Naive B cell (primary cell): ENCODE measurements around the gene SH3PXD2A. TPM values are rescaled to one million over a fixed set of nuclear protein-coding genes. Genes with fewer than 3 reads are reported as not detected.

Experiments
- ATAC-seq, 2 donors: fragments of 150-1000 bp; cut with Tn5 transposase; 2 replicates each; pipeline ENCODE4 v1.10.0; 2021; ENCODE audit warnings: low read depth in 2 of 2, mild to moderate bottlenecking in 2 of 2, moderate library complexity in 2 of 2
- DNase-seq: peaks from one replicate; pipeline ENCODE4 v3.0.0; 2022
- H3K27ac Mint-ChIP-seq, 6 donors: one replicate each; pipeline ENCODE4 v1.8.0; 2020 to 2022; ENCODE audit warnings: mild to moderate bottlenecking in 6 of 6, mixed read lengths in 6 of 6, moderate library complexity in 5 of 6, inconsistent platforms in 2 of 6
- H3K27me3 Mint-ChIP-seq, 3 donors: one replicate each; pipeline ENCODE4 v1.8.0; 2021 to 2022; ENCODE audit warnings: mixed read lengths in 3 of 3, mild to moderate bottlenecking in 1 of 3
- H3K36me3 Mint-ChIP-seq, 2 donors: one replicate each; pipeline ENCODE4 v1.8.0; 2020 to 2022; ENCODE audit warnings: mixed read lengths in 2 of 2, inconsistent platforms in 1 of 2, mild to moderate bottlenecking in 1 of 2
- H3K4me1 Mint-ChIP-seq, 3 donors: one replicate each; pipeline ENCODE4 v1.8.0; 2020 to 2022; ENCODE audit warnings: mixed read lengths in 3 of 3, inconsistent platforms in 1 of 3, mild to moderate bottlenecking in 1 of 3, moderate library complexity in 1 of 3
- H3K4me3 Mint-ChIP-seq, 8 donors: one replicate each; pipeline ENCODE4 v1.8.0; 2020 to 2022; ENCODE audit warnings: mild to moderate bottlenecking in 8 of 8, mixed read lengths in 8 of 8, moderate library complexity in 8 of 8, inconsistent platforms in 2 of 8
- H3K9me3 Mint-ChIP-seq, 7 donors: one replicate each; pipeline ENCODE4 v1.8.0; 2020 to 2022; ENCODE audit warnings: mixed read lengths in 7 of 7, mild to moderate bottlenecking in 5 of 7, inconsistent platforms in 2 of 7, moderate library complexity in 1 of 7
- polyA plus RNA-seq, 6 donors: library from polyadenylated mRNA; unstranded; fragments of 300-500 nt; fragmentation: Illumina TruSeq; gene quantifications; one replicate each; pipeline ENCODE4 v1.2.3, GENCODE V29; 2021; ENCODE audit warnings: low read depth in 6 of 6

SH3PXD2A gene
- polyA plus RNA-seq, 6 donors from 2014 or later: 0.47 to 1.4 (median 0.72) TPM; not detected in 1

DNA sequence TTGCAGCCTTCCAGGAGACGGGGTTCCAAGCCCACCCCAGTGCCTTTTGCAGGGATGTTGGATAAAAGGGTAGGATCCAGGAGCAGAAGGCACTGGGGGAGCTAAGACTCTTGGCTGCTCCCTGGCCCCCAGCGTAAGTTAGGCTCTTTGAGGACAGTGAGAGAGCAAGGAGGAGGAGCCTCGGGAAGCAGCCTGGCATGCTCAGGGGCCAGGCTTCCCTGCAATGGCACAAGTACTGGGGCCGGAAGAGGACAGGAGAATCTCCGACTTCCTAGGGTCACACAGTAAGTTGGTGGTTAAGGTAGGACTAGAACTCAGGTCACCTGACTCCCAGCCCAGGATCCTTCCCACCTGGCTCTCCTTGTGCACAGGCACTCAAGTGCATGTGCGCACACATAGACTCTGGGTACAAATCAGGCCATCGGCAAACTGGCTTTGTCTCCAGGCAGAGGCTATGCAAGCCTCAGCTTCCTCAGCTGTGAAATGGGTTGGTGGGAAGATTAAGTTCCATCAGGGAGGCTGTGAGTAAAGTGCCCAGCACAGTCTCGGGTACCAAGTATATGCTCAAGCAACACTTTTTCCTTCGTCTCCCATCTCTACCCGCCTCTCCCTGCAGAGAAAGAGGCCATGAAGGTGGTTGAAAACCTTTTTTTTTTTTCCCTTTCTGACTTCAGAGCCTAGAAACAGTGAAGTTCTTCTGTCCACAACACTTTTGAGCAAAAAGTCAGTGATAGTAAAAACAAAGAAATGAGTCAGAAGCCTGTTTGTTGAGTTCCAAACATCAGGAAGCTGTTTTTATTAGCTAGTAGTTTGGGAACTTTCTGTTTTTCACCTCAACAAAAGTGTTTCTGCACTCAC lies 282.8 kb downstream of the SH3PXD2A start:
- no peak overlapping the region for H3K27ac Mint-ChIP-seq
- peaks cover 0 to 17% (median 9%) of the 10 kb centered on the region in 3 donors for H3K27me3 Mint-ChIP-seq
- no peaks in the 10 kb centered on the region for H3K9me3 Mint-ChIP-seq
- no peak overlapping the region for H3K4me3 Mint-ChIP-seq
- no peak for DNase-seq
- no peaks in the 10 kb centered on the region for H3K36me3 Mint-ChIP-seq
- no peak for ATAC-seq
- H3K4me1 Mint-ChIP-seq: no peaks in the 10 kb centered on the region

DNA sequence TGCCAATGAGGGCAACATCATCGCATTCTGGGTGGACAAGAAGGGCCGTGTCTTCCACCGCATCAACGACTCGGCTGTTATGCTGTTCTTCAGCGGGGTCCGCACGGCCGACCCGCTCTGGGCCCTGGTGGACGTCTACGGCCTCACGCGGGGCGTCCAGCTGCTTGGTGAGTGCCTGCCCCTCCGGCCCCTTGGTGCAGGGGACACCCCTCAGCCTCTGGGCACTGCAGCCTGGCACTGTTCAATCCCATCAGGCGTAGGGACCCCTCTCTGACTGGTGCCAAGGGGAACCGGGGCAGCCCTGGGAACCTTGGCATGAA lies 283.8 kb downstream of the SH3PXD2A start:
- no peak for DNase-seq
- no peak for ATAC-seq
- Mint-ChIP-seq H3K4me3 (no peak overlapping the region), H3K9me3 (no peaks in the 10 kb centered on the region), H3K27ac (no peak overlapping the region), H3K27me3 (peaks cover 0 to 17% (median 9%) of the 10 kb centered on the region in 3 donors), H3K36me3 (no peaks in the 10 kb centered on the region), H3K4me1 (no peaks in the 10 kb centered on the region)

DNA sequence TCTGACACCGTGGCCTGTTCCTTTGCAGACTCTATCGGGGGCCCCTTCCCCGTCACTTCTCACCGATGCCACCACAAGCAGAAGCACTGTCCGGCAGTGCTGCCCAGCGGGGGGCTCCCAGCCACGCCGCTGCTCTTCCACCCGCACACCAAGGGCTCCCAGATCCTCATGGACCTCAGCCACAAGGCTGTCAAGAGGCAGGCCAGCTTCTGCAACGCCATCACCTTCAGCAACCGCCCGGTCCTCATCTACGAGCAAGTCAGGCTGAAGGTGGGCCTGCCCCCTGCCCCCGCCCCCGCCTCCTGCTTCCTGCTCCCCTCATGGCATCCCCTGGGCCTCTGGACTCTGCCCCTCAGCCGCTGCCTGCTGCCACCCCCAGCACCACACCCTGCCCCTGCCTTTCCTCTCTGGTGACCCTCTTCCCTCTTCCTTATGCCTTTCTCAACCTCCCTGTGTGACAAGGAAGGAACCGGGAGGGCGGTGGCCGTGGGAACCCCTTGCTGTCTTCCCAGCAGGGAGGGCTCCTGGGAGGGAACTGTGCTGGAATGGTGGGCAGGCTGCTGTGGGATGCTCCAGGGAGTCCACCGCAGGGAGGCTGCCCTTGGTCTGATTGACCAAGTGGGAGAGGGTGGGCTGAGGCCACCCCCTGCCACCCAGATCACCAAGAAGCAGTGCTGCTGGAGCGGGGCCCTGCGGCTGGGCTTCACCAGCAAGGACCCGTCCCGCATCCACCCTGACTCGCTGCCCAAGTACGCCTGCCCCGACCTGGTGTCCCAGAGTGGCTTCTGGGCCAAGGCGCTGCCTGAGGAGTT lies 284.3 kb downstream of the SH3PXD2A start:
- ATAC-seq: no peak
- Mint-ChIP-seq H3K4me3 (no peak overlapping the region), H3K9me3 (no peaks in the 10 kb centered on the region)

DNA sequence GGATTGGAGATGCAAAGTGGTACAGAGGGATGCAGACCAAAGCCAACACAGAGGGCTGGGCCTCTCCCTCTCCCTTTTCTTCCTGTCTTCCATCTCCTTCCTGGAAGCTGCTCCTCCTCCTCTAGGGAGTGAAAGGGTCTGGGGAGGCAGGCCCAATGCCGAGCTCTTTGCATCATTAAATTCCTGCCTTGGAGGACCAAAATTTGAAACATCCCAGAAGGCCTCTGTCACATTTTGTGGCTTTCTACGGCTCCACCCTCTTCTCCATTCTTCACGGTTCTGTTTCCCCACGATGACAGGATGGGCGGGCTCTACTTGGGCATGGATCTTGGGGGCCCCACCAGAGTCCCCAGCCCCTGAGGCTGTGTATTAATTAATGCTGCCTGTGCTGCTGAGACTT lies 285.5 kb downstream of the SH3PXD2A start:
- no peak for DNase-seq
- no peak overlapping the region for H3K4me3 Mint-ChIP-seq
- no peaks in the 10 kb centered on the region for H3K4me1 Mint-ChIP-seq
- no peak overlapping the region for H3K27ac Mint-ChIP-seq
- peaks cover 0 to 15% (median 12%) of the 10 kb centered on the region in 3 donors for H3K27me3 Mint-ChIP-seq
- ATAC-seq: no peak
- H3K9me3 Mint-ChIP-seq: no peaks in the 10 kb centered on the region
- H3K36me3 Mint-ChIP-seq: no peaks in the 10 kb centered on the region

More for the DNA sequence above, 284.3 kb downstream of the SH3PXD2A start:
- no peaks in the 10 kb centered on the region for H3K36me3 Mint-ChIP-seq
- peaks cover 0 to 17% (median 9%) of the 10 kb centered on the region in 3 donors for H3K27me3 Mint-ChIP-seq
- no peak overlapping the region for H3K27ac Mint-ChIP-seq
- no peak for DNase-seq
- H3K4me1 Mint-ChIP-seq: no peaks in the 10 kb centered on the region

DNA sequence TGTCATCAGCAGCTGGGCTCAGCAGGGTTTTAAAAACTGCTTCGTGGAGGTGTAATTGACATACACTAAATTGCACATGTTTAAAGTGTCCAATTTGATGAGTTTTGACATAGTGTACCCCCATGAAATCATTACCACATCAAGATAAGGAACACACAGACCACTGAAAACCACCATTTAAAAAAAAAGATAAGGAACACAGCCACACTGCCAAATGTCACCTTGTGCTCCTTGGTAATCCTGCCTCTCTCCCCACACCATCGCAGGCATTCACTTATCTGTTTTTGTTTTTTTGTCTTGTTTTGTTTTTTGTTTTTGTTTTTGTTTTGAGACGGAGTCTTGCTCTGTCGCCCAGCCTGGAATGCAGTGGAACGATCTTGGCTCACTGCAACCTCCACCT lies 286.9 kb downstream of the SH3PXD2A start:
- no peak overlapping the region for H3K27ac Mint-ChIP-seq
- peaks cover 0 to 18% (median 16%) of the 10 kb centered on the region in 3 donors for H3K27me3 Mint-ChIP-seq
- ATAC-seq: no peak

DNA sequence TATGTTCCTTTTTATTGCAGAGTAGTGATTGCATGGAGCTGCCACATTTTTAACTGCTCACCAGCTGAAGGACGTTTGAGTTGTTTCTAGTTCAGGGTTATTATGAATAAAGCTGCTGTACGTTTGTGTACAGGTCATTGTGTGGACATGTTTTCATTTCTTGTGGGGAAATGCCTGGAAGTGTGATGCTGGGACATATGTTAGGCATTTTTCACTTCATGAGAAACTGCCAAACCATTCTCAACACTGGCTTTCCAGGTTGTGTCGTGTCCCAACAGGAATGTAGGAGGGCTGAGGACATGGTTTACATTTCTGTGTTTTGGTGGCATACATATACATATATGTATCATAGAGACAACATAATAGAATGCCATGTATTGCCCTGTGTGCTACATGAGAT lies 288.8 kb downstream of the SH3PXD2A start:
- DNase-seq (no peak), ATAC-seq (no peak)
- H3K4me3 Mint-ChIP-seq: no peak overlapping the region
- peaks cover 5 to 20% (median 18%) of the 10 kb centered on the region in 3 donors for H3K27me3 Mint-ChIP-seq
- no peaks in the 10 kb centered on the region for H3K36me3 Mint-ChIP-seq
- H3K27ac Mint-ChIP-seq: no peak overlapping the region
- no peaks in the 10 kb centered on the region for H3K4me1 Mint-ChIP-seq
- peaks cover 0 to 2% (median 0%) of the 10 kb centered on the region in 7 donors for H3K9me3 Mint-ChIP-seq

More for the DNA sequence above, 286.9 kb downstream of the SH3PXD2A start:
- Mint-ChIP-seq H3K9me3 (no peaks in the 10 kb centered on the region), H3K36me3 (no peaks in the 10 kb centered on the region), H3K4me3 (peak overlapping the region in 1 of 8 donors; percentile 33), H3K4me1 (no peaks in the 10 kb centered on the region)
- no peak for DNase-seq

DNA sequence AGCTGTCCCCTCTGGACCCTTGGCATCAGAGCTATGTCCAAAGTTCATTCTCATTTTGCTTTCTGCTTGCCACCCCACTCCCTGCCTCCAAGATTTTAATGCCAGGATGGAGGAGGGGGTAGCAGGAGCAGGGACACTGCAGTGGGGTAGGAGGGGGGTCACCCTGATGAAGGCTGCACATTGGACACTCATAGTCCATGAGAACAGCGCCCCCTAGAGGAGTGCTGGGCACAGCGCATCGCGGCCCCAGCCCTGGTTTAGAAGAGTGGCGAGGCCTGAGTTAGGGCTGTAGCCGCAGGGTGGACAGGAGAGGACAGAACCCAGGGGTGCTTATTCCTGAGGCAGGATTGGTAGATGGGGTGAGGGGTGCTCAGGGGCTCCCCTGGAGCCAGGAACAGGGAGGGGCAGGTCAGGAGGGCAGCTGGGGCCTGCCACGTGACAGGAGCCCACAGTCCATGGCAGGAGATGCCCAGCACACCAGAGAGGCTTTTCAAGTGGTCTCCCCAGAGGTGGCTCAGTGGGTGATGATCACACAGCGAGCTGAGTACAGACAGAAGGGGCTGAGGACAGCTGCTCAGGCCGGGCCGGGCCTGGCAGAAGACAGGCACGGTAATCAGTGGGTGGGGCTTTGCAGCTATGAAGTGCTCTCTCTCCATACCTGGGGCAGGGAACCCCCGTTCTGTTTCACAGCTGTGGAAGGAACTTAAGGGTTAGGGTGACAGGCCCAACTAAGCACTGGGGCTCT lies 290.4 kb downstream of the SH3PXD2A start:
- Mint-ChIP-seq H3K4me3 (no peak overlapping the region), H3K9me3 (peaks cover 0 to 6% (median 3%) of the 10 kb centered on the region in 7 donors), H3K27ac (no peak overlapping the region), H3K27me3 (peaks cover 5 to 15% (median 12%) of the 10 kb centered on the region in 3 donors), H3K36me3 (no peaks in the 10 kb centered on the region), H3K4me1 (no peaks in the 10 kb centered on the region)
- DNase-seq (no peak), ATAC-seq (no peak)

DNA sequence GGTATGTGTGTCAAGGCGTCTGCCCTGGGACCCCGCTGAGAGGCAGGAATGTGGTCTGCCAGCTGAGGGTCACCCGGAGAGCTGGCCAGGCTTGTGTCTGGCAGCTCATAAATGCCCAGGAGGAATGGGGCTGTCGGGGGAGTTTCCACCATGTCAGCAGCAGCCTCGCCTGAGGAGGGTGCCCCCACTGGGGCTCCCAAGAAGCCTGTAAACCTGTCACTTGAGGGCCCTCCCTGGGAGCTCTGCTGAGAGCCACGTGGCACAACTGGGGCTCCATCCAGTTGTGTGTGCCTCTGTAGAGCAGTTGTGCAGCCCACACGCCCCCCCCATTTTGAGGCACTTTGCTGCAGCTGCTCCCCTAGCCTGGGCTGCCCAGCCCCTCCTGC lies 291.3 kb downstream of the SH3PXD2A start:
- ATAC-seq: no peak

DNA sequence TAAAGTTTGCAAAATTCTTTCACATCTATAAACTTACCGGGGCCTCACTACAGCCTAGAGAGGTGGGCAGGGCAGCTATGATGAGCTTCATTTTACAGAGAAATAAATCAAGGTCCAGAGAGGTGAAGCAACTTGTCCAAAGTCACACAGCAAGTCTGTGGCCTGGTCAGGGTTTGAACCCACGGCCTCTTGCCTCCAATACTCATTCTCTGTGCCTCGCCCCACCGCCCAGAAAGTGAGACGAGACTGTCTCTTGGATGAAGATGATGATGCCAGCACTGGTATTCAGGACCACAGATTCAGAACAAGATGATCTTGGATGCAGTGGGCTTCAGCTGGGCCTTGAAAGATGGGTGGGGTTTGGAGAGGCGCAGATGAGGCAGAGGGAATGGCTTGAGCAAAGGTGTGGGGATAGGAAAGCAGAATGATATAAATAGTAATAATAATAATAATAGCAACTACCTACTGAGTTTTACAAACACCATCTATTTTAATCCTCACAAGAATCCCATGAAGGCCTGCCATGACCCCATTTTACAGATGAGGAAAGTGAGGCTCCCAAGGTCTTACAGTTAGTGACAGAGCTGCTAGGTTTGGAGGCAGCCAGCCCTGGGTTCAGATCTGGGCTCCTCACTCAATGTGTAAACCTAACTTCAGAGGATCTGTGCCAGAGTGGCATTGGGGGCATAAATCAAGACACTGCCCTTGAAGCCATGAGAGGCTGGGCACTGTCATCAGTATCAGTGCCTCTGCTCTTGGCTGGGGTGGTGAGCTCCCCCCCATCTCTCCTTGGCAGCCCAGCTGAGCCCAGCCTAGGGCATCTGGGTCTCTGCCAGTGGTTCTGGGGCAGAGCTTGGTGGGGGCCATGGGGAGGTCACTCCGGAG lies 291.9 kb downstream of the SH3PXD2A start:
- H3K9me3 Mint-ChIP-seq: peaks cover 0 to 6% (median 3%) of the 10 kb centered on the region in 7 donors
- H3K27ac Mint-ChIP-seq: no peak overlapping the region
- no peaks in the 10 kb centered on the region for H3K36me3 Mint-ChIP-seq
- ATAC-seq (no peak), DNase-seq (no peak)
- H3K27me3 Mint-ChIP-seq: peaks cover 5 to 19% (median 16%) of the 10 kb centered on the region in 3 donors
- H3K4me3 Mint-ChIP-seq: no peak overlapping the region
- H3K4me1 Mint-ChIP-seq: no peaks in the 10 kb centered on the region

More for the DNA sequence above, 291.3 kb downstream of the SH3PXD2A start:
- Mint-ChIP-seq H3K9me3 (peaks cover 0 to 6% (median 3%) of the 10 kb centered on the region in 7 donors), H3K27ac (no peak overlapping the region), H3K4me3 (no peak overlapping the region), H3K36me3 (no peaks in the 10 kb centered on the region), H3K4me1 (no peaks in the 10 kb centered on the region), H3K27me3 (peaks cover 5 to 15% (median 10%) of the 10 kb centered on the region in 3 donors)
- no peak for DNase-seq

DNA sequence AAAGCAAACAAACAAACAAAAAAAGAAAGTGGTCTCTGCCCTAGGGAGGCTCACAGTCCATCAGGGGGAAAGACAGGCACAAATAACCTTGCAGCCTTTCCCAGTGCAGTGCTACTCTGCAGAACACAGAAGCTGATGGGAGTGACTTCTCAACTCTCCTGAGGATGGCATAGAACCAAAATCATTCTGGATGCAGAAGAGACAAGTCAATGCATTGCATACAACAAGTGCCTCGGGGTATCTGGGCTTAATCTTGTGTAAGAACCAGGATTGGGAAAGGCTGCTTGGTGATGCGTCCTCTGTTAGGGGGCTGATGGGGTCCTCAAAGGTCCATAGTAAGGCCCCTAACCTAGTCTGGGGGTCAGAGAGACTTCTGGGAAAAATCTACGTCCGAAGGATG lies 293.0 kb downstream of the SH3PXD2A start:
- ATAC-seq (no peak), DNase-seq (no peak)
- H3K4me3 Mint-ChIP-seq: no peak overlapping the region
- peaks cover 0 to 4% (median 0%) of the 10 kb centered on the region in 3 donors for H3K4me1 Mint-ChIP-seq
- H3K9me3 Mint-ChIP-seq: peaks cover 0 to 6% (median 3%) of the 10 kb centered on the region in 7 donors
- H3K27ac Mint-ChIP-seq: no peak overlapping the region
- H3K36me3 Mint-ChIP-seq: no peaks in the 10 kb centered on the region
- peaks cover 12 to 27% (median 25%) of the 10 kb centered on the region in 3 donors for H3K27me3 Mint-ChIP-seq

DNA sequence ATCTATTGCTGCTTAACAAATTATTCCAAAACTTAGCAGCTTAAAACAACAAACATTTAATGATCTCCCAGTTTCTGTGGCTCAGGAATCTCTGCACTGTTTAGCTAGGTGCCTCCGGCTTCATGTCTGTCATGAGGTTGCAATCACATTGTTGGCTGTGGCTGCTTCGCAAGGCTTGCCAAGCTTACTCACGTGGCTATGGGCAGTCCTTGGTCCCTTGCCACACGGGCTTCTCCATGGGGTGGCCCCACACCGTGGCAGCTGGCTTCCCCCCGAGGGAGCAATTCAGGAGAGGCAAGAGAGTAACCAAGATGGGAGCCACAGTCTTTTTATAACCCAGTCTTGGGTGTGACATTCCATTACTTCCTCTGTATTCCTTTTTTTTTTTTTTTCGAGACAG lies 294.5 kb downstream of the SH3PXD2A start:
- no peak for ATAC-seq
- Mint-ChIP-seq H3K9me3 (peaks cover 0 to 6% (median 3%) of the 10 kb centered on the region in 7 donors), H3K4me3 (no peak overlapping the region), H3K27me3 (peaks cover 19 to 42% (median 25%) of the 10 kb centered on the region in 3 donors), H3K27ac (no peak overlapping the region), H3K4me1 (peaks cover 0 to 4% (median 0%) of the 10 kb centered on the region in 3 donors), H3K36me3 (no peaks in the 10 kb centered on the region)
- no peak for DNase-seq

DNA sequence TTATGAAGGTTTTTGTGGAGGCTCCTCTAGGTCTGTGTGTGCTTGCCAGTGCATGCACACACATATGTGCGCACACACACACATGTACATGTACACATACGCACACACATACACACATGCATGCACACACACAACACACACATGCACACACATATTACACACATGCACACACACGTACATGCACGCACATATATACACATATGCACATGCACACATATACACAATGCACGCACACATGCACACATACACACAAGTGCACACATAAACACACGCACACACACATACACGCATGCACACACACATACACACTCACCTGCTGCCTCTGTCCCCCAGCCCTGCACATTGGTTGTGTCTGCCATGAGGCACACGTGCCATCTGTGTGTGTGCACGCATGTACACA lies 295.6 kb downstream of the SH3PXD2A start:
- DNase-seq (no peak), ATAC-seq (no peak)
- no peaks in the 10 kb centered on the region for H3K36me3 Mint-ChIP-seq
- H3K4me1 Mint-ChIP-seq: peaks cover 1 to 6% (median 2%) of the 10 kb centered on the region in 3 donors
- H3K9me3 Mint-ChIP-seq: peaks cover 0 to 6% (median 3%) of the 10 kb centered on the region in 7 donors
- H3K4me3 Mint-ChIP-seq: no peak overlapping the region
- H3K27me3 Mint-ChIP-seq: peaks cover 19 to 43% (median 24%) of the 10 kb centered on the region in 3 donors
- H3K27ac Mint-ChIP-seq: no peak overlapping the region
